ENCODE data around the gene BICDL1.

GRCh38 chr12:120093336-120093591 lies 104.2 kb downstream of the BICDL1 start:
- TF ChIP-seq CTCF (IDR thresholded peaks at IDR 0.05) (no peak), POLR2A (IDR thresholded peaks at IDR 0.05) (no peak), EP300 (IDR thresholded peaks at IDR 0.05) (no peak), POLR2AphosphoS5 (IDR thresholded peaks at IDR 0.05) (no peak)

All from suprapubic skin (tissue), 4 donors.